Dendritic cell treated with granulocyte-macrophage colony-stimulating factor and Interleukin-4, amounts not matched to agents 40 ng/mL and 50 ng/mL, for 4 days (primary cell): ENCODE data around the gene PFKP.

Source experiments
- H3K27ac Mint-ChIP-seq: one replicate; pipeline ENCODE4 v1.8.0; 2022; ENCODE audit warnings: mild to moderate bottlenecking, mixed read lengths
- H3K27me3 Mint-ChIP-seq: one replicate; pipeline ENCODE4 v1.8.0; 2022; ENCODE audit warnings: mild to moderate bottlenecking, mixed read lengths
- H3K36me3 Mint-ChIP-seq: one replicate; pipeline ENCODE4 v1.8.0; 2022; ENCODE audit warnings: low read depth, mixed read lengths
- H3K4me1 Mint-ChIP-seq: one replicate; pipeline ENCODE4 v1.8.0; 2022; ENCODE audit warnings: low read depth, mixed read lengths
- H3K4me3 Mint-ChIP-seq: one replicate; pipeline ENCODE4 v1.8.0; 2022; ENCODE audit warnings: mild to moderate bottlenecking, moderate library complexity, mixed read lengths
- H3K9me3 Mint-ChIP-seq: one replicate; pipeline ENCODE4 v1.8.0; 2022; ENCODE audit warnings: mixed read lengths
- intact Hi-C: fragments of 100-400 bp; cut with micrococcal nuclease; formaldehyde crosslinking; loops from one replicate; pipeline ENCODE4 v1.15.0; 2022

PFKP gene

GRCh38 chr10:3142146-3142875 is 75.0 kb downstream of the PFKP start:
- peaks cover 4% of the 10 kb centered on the region for H3K4me1 Mint-ChIP-seq
- no peak overlapping the region for H3K4me3 Mint-ChIP-seq
- intact Hi-C loops: no loop called here
- no peak overlapping the region for H3K27ac Mint-ChIP-seq
- H3K27me3 Mint-ChIP-seq: no peaks in the 10 kb centered on the region
- H3K9me3 Mint-ChIP-seq: no peaks in the 10 kb centered on the region
- H3K36me3 Mint-ChIP-seq: peaks cover 100% of the 10 kb centered on the region

- Mint-ChIP-seq H3K36me3 (peaks cover 100% of the 10 kb centered on the region), H3K27ac (no peak overlapping the region), H3K4me3 (no peak overlapping the region), H3K4me1 (peaks cover 5% of the 10 kb centered on the region), H3K27me3 (no peaks in the 10 kb centered on the region), H3K9me3 (no peaks in the 10 kb centered on the region)
- intact Hi-C loops: no loop called here
Measured at GRCh38 chr10:3143366-3143765, 76.0 kb downstream of the PFKP start.

- no peak overlapping the region for H3K4me3 Mint-ChIP-seq
- no peak overlapping the region for H3K27ac Mint-ChIP-seq
- intact Hi-C loops: no loop called here
- no peaks in the 10 kb centered on the region for H3K9me3 Mint-ChIP-seq
- no peaks in the 10 kb centered on the region for H3K27me3 Mint-ChIP-seq
- H3K4me1 Mint-ChIP-seq: peaks cover 5% of the 10 kb centered on the region
- peaks cover 100% of the 10 kb centered on the region for H3K36me3 Mint-ChIP-seq
Measured at GRCh38 chr10:3143791-3144434, 76.6 kb downstream of the PFKP start.

- Mint-ChIP-seq H3K9me3 (no peaks in the 10 kb centered on the region), H3K27ac (no peak overlapping the region), H3K4me1 (peaks cover 5% of the 10 kb centered on the region), H3K27me3 (no peaks in the 10 kb centered on the region), H3K4me3 (no peak overlapping the region), H3K36me3 (peaks cover 100% of the 10 kb centered on the region)
- intact Hi-C loops: no loop called here
Measured at GRCh38 chr10:3145366-3145765, 78.0 kb downstream of the PFKP start.

GRCh38 chr10:3146289-3146688 is 78.9 kb downstream of the PFKP start:
- no peak overlapping the region for H3K4me3 Mint-ChIP-seq
- H3K9me3 Mint-ChIP-seq: no peaks in the 10 kb centered on the region
- H3K36me3 Mint-ChIP-seq: peaks cover 100% of the 10 kb centered on the region
- intact Hi-C loops: no loop called here
- no peak overlapping the region for H3K27ac Mint-ChIP-seq
- H3K27me3 Mint-ChIP-seq: no peaks in the 10 kb centered on the region
- H3K4me1 Mint-ChIP-seq: peaks cover 5% of the 10 kb centered on the region

GRCh38 chr10:3147117-3147820 is 79.9 kb downstream of the PFKP start:
- intact Hi-C loops: no loop called here
- Mint-ChIP-seq H3K36me3 (peaks cover 100% of the 10 kb centered on the region), H3K4me3 (no peak overlapping the region)

GRCh38 chr10:3148041-3148440 is 80.7 kb downstream of the PFKP start:
- no peaks in the 10 kb centered on the region for H3K9me3 Mint-ChIP-seq
- H3K27ac Mint-ChIP-seq: no peak overlapping the region
- no peaks in the 10 kb centered on the region for H3K27me3 Mint-ChIP-seq
- peaks cover 100% of the 10 kb centered on the region for H3K36me3 Mint-ChIP-seq
- no peak overlapping the region for H3K4me3 Mint-ChIP-seq
- intact Hi-C loops: no loop called here
- H3K4me1 Mint-ChIP-seq: peaks cover 5% of the 10 kb centered on the region

More at GRCh38 chr10:3147117-3147820, 79.9 kb downstream of the PFKP start:
- Mint-ChIP-seq H3K9me3 (no peaks in the 10 kb centered on the region), H3K4me1 (peaks cover 5% of the 10 kb centered on the region), H3K27me3 (no peaks in the 10 kb centered on the region), H3K27ac (no peak overlapping the region)

GRCh38 chr10:3148994-3149393 is 81.6 kb downstream of the PFKP start:
- Mint-ChIP-seq H3K27ac (no peak overlapping the region), H3K4me3 (no peak overlapping the region), H3K4me1 (peaks cover 5% of the 10 kb centered on the region), H3K9me3 (no peaks in the 10 kb centered on the region), H3K27me3 (no peaks in the 10 kb centered on the region), H3K36me3 (peaks cover 100% of the 10 kb centered on the region)
- intact Hi-C loops: no loop called here

GRCh38 chr10:3149918-3150317 is 82.6 kb downstream of the PFKP start:
- H3K27me3 Mint-ChIP-seq: no peaks in the 10 kb centered on the region
- no peaks in the 10 kb centered on the region for H3K9me3 Mint-ChIP-seq
- no peak overlapping the region for H3K27ac Mint-ChIP-seq
- intact Hi-C loops: no loop called here
- peaks cover 100% of the 10 kb centered on the region for H3K36me3 Mint-ChIP-seq
- peaks cover 5% of the 10 kb centered on the region for H3K4me1 Mint-ChIP-seq
- H3K4me3 Mint-ChIP-seq: no peak overlapping the region

GRCh38 chr10:3150366-3150765 is 83.0 kb downstream of the PFKP start:
- intact Hi-C loops: no loop called here
- no peaks in the 10 kb centered on the region for H3K9me3 Mint-ChIP-seq
- H3K4me3 Mint-ChIP-seq: no peak overlapping the region
- peaks cover 100% of the 10 kb centered on the region for H3K36me3 Mint-ChIP-seq
- H3K4me1 Mint-ChIP-seq: peaks cover 5% of the 10 kb centered on the region
- no peak overlapping the region for H3K27ac Mint-ChIP-seq
- no peaks in the 10 kb centered on the region for H3K27me3 Mint-ChIP-seq

- Mint-ChIP-seq H3K36me3 (peaks cover 100% of the 10 kb centered on the region), H3K27me3 (no peaks in the 10 kb centered on the region), H3K4me1 (peaks cover 5% of the 10 kb centered on the region), H3K27ac (no peak overlapping the region), H3K4me3 (no peak overlapping the region), H3K9me3 (no peaks in the 10 kb centered on the region)
- intact Hi-C loops: no loop called here
Measured at GRCh38 chr10:3150961-3151360, 83.6 kb downstream of the PFKP start.

- Mint-ChIP-seq H3K36me3 (peaks cover 99% of the 10 kb centered on the region), H3K4me3 (no peak overlapping the region), H3K4me1 (peaks cover 4% of the 10 kb centered on the region), H3K9me3 (no peaks in the 10 kb centered on the region), H3K27me3 (no peaks in the 10 kb centered on the region), H3K27ac (no peak overlapping the region)
- intact Hi-C loops: no loop called here
Measured at GRCh38 chr10:3151889-3152565, 84.7 kb downstream of the PFKP start.

GRCh38 chr10:3152566-3152935 is 85.2 kb downstream of the PFKP start:
- H3K36me3 Mint-ChIP-seq: peaks cover 99% of the 10 kb centered on the region
- intact Hi-C loops: no loop called here
- no peak overlapping the region for H3K27ac Mint-ChIP-seq

GRCh38 chr10:3154666-3155065 is 87.3 kb downstream of the PFKP start:
- Mint-ChIP-seq H3K36me3 (peaks cover 99% of the 10 kb centered on the region), H3K27ac (no peak overlapping the region), H3K9me3 (no peaks in the 10 kb centered on the region), H3K27me3 (no peaks in the 10 kb centered on the region), H3K4me3 (no peak overlapping the region), H3K4me1 (no peaks in the 10 kb centered on the region)
- intact Hi-C loops: no loop called here

More at GRCh38 chr10:3152566-3152935, 85.2 kb downstream of the PFKP start:
- H3K27me3 Mint-ChIP-seq: no peaks in the 10 kb centered on the region
- H3K4me1 Mint-ChIP-seq: no peaks in the 10 kb centered on the region
- no peaks in the 10 kb centered on the region for H3K9me3 Mint-ChIP-seq
- H3K4me3 Mint-ChIP-seq: no peak overlapping the region
